HG03280 (cell line): Measurements from ENCODE around the gene KRTAP10-6.
"Not testable (repeated sequence)": the region's sequence is repeated elsewhere in the genome, so short reads cannot be mapped to it uniquely, and the experiment has no call there.

Source experiments
- ATAC-seq: cut with Tn5 transposase; IDR thresholded peaks from one replicate; pipeline ENCODE4 v1.9.1; 2021; ENCODE audit warnings: mild to moderate bottlenecking, moderate library complexity; ENCODE audit not compliant: unreplicated experiment

KRTAP10-6 gene

GRCh38 chr21:44618504-44618903, 26.2 kb upstream of the KRTAP10-6 start:
- ATAC-seq = no peak

GRCh38 chr21:44617071-44617501, 24.8 kb upstream of the KRTAP10-6 start:
- ATAC-seq = no peak

- no peak for ATAC-seq
These were observed 24.3 kb upstream of the KRTAP10-6 start for GRCh38 chr21:44616591-44616926.

- no peak for ATAC-seq
These were observed 23.7 kb upstream of the KRTAP10-6 start for GRCh38 chr21:44615911-44616590.

- no peak for ATAC-seq
These were observed 23.2 kb upstream of the KRTAP10-6 start for GRCh38 chr21:44615466-44615865.

GRCh38 chr21:44614961-44615391, 22.7 kb upstream of the KRTAP10-6 start:
- ATAC-seq = no peak

- ATAC-seq = no peak
These were observed 21.9 kb upstream of the KRTAP10-6 start for GRCh38 chr21:44614161-44614631.

GRCh38 chr21:44613386-44614155, 21.3 kb upstream of the KRTAP10-6 start:
- ATAC-seq = no peak

GRCh38 chr21:44612669-44613229, 20.4 kb upstream of the KRTAP10-6 start:
- no peak for ATAC-seq

GRCh38 chr21:44612029-44612486, 19.8 kb upstream of the KRTAP10-6 start, which contains the start of gene KRTAP10-8:
TSS of gene KRTAP10-8 (plus strand) at chr21:44612079. CDS start at chr21:44612101, 22 bp downstream.
- ATAC-seq = no peak

GRCh38 chr21:44611551-44611950, 19.2 kb upstream of the KRTAP10-6 start:
- no peak for ATAC-seq

GRCh38 chr21:44610157-44610843, 18.0 kb upstream of the KRTAP10-6 start:
- not testable (repeated sequence) for ATAC-seq

GRCh38 chr21:44609193-44609592, 16.9 kb upstream of the KRTAP10-6 start:
- ATAC-seq = no peak

- no peak for ATAC-seq
These were observed 14.2 kb upstream of the KRTAP10-6 start for GRCh38 chr21:44606495-44606894.

- no peak for ATAC-seq
These were observed 11.6 kb upstream of the KRTAP10-6 start for GRCh38 chr21:44603911-44604310.

- ATAC-seq = no peak
These were observed 11.0 kb upstream of the KRTAP10-6 start for GRCh38 chr21:44603109-44603875.

- ATAC-seq = no peak
These were observed 10.2 kb upstream of the KRTAP10-6 start for GRCh38 chr21:44602463-44602850.

- no peak for ATAC-seq
These were observed 9.5 kb upstream of the KRTAP10-6 start for GRCh38 chr21:44601596-44602462.

GRCh38 chr21:44601091-44601490, 8.8 kb upstream of the KRTAP10-6 start:
- ATAC-seq = not testable (repeated sequence)
